CD4-positive, CD25-positive, alpha-beta regulatory T cell (primary cell): ENCODE measurements around the gene MAP3K13. TPM values are rescaled to one million over a fixed set of nuclear protein-coding genes. Genes with fewer than 3 reads are reported as not detected.
"Not testable (repeated sequence)": the region's sequence is repeated elsewhere in the genome, so short reads cannot be mapped to it uniquely, and the experiment has no call there.

ENCODE experiments used
- ATAC-seq, 2 donors: fragments of 150-1000 bp; cut with Tn5 transposase; one replicate each; pipeline ENCODE4 v1.10.0; 2021; ENCODE audit warnings: low read depth in 2 of 2, moderate number of reproducible peaks in 2 of 2, moderate library complexity in 1 of 2
- DNase-seq, 3 donors: peaks; one replicate each; pipeline versions ENCODE4 v3.0.0 to v3.0.0-alpha.2; 2012 to 2022; ENCODE audit warnings: mixed read lengths in 1 of 3
- H3K27ac ChIP-seq: one replicate; pipeline ENCODE4 v1.7.0; 2013; ENCODE audit warnings: mild to moderate bottlenecking, low read length; ENCODE audit not compliant: insufficient read depth, poor library complexity, severe bottlenecking
- H3K27me3 ChIP-seq: one replicate; pipeline ENCODE4 v1.7.0; 2013; ENCODE audit warnings: low read length; ENCODE audit not compliant: control insufficient read depth, insufficient read depth
- H3K36me3 ChIP-seq: one replicate; pipeline ENCODE4 v1.7.0; 2013; ENCODE audit warnings: mild to moderate bottlenecking, low read length, moderate library complexity; ENCODE audit not compliant: control insufficient read depth, insufficient read depth
- H3K4me1 ChIP-seq: 2 replicates; pipeline ENCODE4 v1.7.0; 2013; ENCODE audit warnings: mild to moderate bottlenecking, low read length; ENCODE audit not compliant: insufficient read depth, control insufficient read depth, poor library complexity, severe bottlenecking
- H3K4me3 ChIP-seq: one replicate; pipeline ENCODE4 v1.7.0; 2013; ENCODE audit warnings: low read depth, mild to moderate bottlenecking, low read length, moderate library complexity
- H3K9me3 ChIP-seq, 2 experiments: 1 replicate in 1 of 2; 2 replicates in 1 of 2; pipeline ENCODE4 v1.7.0; 2013; ENCODE audit warnings: low read length in 2 of 2, mild to moderate bottlenecking in 1 of 2, moderate library complexity in 1 of 2; ENCODE audit not compliant: control insufficient read depth in 2 of 2
- H3K27ac Mint-ChIP-seq, 3 donors: one replicate each; pipeline ENCODE4 v1.8.0; 2020 to 2022; ENCODE audit warnings: mild to moderate bottlenecking in 3 of 3, mixed read lengths in 3 of 3, moderate library complexity in 2 of 3
- H3K27me3 Mint-ChIP-seq: one replicate; pipeline ENCODE4 v1.8.0; 2022; ENCODE audit warnings: mild to moderate bottlenecking, mixed read lengths
- H3K36me3 Mint-ChIP-seq: one replicate; pipeline ENCODE4 v1.8.0; 2020; ENCODE audit warnings: mixed read lengths
- H3K4me1 Mint-ChIP-seq, 4 donors: one replicate each; pipeline ENCODE4 v1.8.0; 2020 to 2022; ENCODE audit warnings: mixed read lengths in 4 of 4, mild to moderate bottlenecking in 1 of 4
- H3K4me3 Mint-ChIP-seq, 4 donors: one replicate each; pipeline ENCODE4 v1.8.0; 2020 to 2022; ENCODE audit warnings: mild to moderate bottlenecking in 4 of 4, mixed read lengths in 4 of 4, moderate library complexity in 3 of 4
- H3K9me3 Mint-ChIP-seq, 7 donors: one replicate each; pipeline ENCODE4 v1.8.0; 2020 to 2022; ENCODE audit warnings: mixed read lengths in 7 of 7, mild to moderate bottlenecking in 3 of 7, moderate library complexity in 2 of 7
- polyA plus RNA-seq, 4 donors: library from polyadenylated mRNA; unstranded; fragments of 300-500 nt; fragmentation: Illumina TruSeq; gene quantifications; one replicate each; pipeline ENCODE4 v1.2.3, GENCODE V29; 2021
- total RNA-seq: library from RNA; stranded (reverse); gene quantifications from one replicate; pipeline ENCODE4 v1.2.3, GENCODE V29; 2022

The MAP3K13 gene
- total and polyA plus RNA-seq, 5 donors from 2014 or later: 3.7 to 29.7 (median 22.2) TPM

DNA sequence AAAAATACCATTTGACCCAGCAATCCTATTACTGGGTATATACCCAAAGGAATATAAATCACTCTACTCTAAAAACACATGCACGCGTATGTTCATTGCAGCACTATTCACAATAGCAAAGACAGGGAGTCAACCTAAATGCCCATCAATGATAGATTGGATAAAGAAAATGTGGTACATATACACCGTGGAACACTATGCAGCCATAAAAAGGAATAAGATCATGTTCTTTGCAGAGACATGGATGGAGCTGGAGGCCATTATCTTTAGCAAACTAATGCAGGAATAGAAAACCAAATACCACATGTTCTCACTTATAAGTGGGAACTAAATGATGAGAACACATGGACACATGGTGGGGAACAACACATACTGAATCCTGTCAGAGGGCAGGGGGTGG, 23.6 kb downstream of the MAP3K13 start:
- H3K4me1 ChIP-seq, H3K36me3 Mint-ChIP-seq, H3K27me3 Mint-ChIP-seq, H3K9me3 Mint-ChIP-seq, H3K9me3 ChIP-seq, H3K4me1 Mint-ChIP-seq, DNase-seq, H3K36me3 ChIP-seq, H3K27me3 ChIP-seq, H3K27ac ChIP-seq, ATAC-seq, H3K4me3 Mint-ChIP-seq, H3K4me3 ChIP-seq: not testable (repeated sequence)
- H3K27ac Mint-ChIP-seq: peak overlapping the region in 1 of 3 donors; percentile 28

GRCh38 chr3:185387646-185388045, 24.7 kb downstream of the MAP3K13 start:
- H3K27me3 ChIP-seq: no peaks in the 10 kb centered on the region
- H3K36me3 ChIP-seq: no peaks in the 10 kb centered on the region
- H3K9me3 ChIP-seq: no peaks in the 10 kb centered on the region
- H3K4me3 Mint-ChIP-seq: no peak overlapping the region
- H3K27me3 Mint-ChIP-seq: peaks cover 14% of the 10 kb centered on the region
- H3K27ac Mint-ChIP-seq: no peak overlapping the region
- H3K9me3 Mint-ChIP-seq: peaks cover 0 to 2% (median 0%) of the 10 kb centered on the region in 7 donors
- H3K4me3 ChIP-seq: no peak overlapping the region
- H3K27ac ChIP-seq: no peak overlapping the region
- DNase-seq (no peak), ATAC-seq (no peak)
- no peaks in the 10 kb centered on the region for H3K4me1 Mint-ChIP-seq
- no peaks in the 10 kb centered on the region for H3K36me3 Mint-ChIP-seq
- no peaks in the 10 kb centered on the region for H3K4me1 ChIP-seq

- Histone ChIP-seq H3K27ac (no peak overlapping the region), H3K4me1 (no peaks in the 10 kb centered on the region)
- no peak overlapping the region for H3K4me3 Mint-ChIP-seq
These were observed 30.1 kb downstream of the MAP3K13 start for GRCh38 chr3:185393055-185393454.

GRCh38 chr3:185397676-185398075, 34.7 kb downstream of the MAP3K13 start:
- ATAC-seq (no peak), DNase-seq (no peak)
- Histone ChIP-seq H3K36me3 (no peaks in the 10 kb centered on the region), H3K4me1 (no peaks in the 10 kb centered on the region), H3K4me3 (no peak overlapping the region), H3K27me3 (no peaks in the 10 kb centered on the region), H3K9me3 (no peaks in the 10 kb centered on the region), H3K27ac (no peak overlapping the region)
- Mint-ChIP-seq H3K9me3 (peaks cover 0 to 3% (median 0%) of the 10 kb centered on the region in 7 donors), H3K27me3 (peaks cover 4% of the 10 kb centered on the region), H3K4me1 (no peaks in the 10 kb centered on the region), H3K27ac (no peak overlapping the region), H3K36me3 (no peaks in the 10 kb centered on the region), H3K4me3 (no peak overlapping the region)

More at GRCh38 chr3:185393055-185393454, 30.1 kb downstream of the MAP3K13 start:
- peaks cover 0 to 5% (median 0%) of the 10 kb centered on the region in 7 donors for H3K9me3 Mint-ChIP-seq
- H3K9me3 ChIP-seq: no peaks in the 10 kb centered on the region
- ATAC-seq (no peak), DNase-seq (no peak)
- no peaks in the 10 kb centered on the region for H3K4me1 Mint-ChIP-seq
- peaks cover 13% of the 10 kb centered on the region for H3K27me3 Mint-ChIP-seq
- H3K36me3 ChIP-seq: no peaks in the 10 kb centered on the region
- H3K27me3 ChIP-seq: no peaks in the 10 kb centered on the region
- no peak overlapping the region for H3K27ac Mint-ChIP-seq
- no peak overlapping the region for H3K4me3 ChIP-seq
- no peaks in the 10 kb centered on the region for H3K36me3 Mint-ChIP-seq

- no peaks in the 10 kb centered on the region for H3K9me3 Mint-ChIP-seq
- no peak overlapping the region for H3K4me3 Mint-ChIP-seq
- no peak for DNase-seq
- H3K4me1 Mint-ChIP-seq: no peaks in the 10 kb centered on the region
- H3K27me3 ChIP-seq: no peaks in the 10 kb centered on the region
- no peak overlapping the region for H3K27ac ChIP-seq
- no peaks in the 10 kb centered on the region for H3K9me3 ChIP-seq
- ATAC-seq: no peak
- H3K27ac Mint-ChIP-seq: no peak overlapping the region
- peaks cover 4% of the 10 kb centered on the region for H3K27me3 Mint-ChIP-seq
- no peak overlapping the region for H3K4me3 ChIP-seq
- no peaks in the 10 kb centered on the region for H3K36me3 ChIP-seq
- H3K36me3 Mint-ChIP-seq: no peaks in the 10 kb centered on the region
- no peaks in the 10 kb centered on the region for H3K4me1 ChIP-seq
These were observed 37.1 kb downstream of the MAP3K13 start for GRCh38 chr3:185399737-185400667.

DNA sequence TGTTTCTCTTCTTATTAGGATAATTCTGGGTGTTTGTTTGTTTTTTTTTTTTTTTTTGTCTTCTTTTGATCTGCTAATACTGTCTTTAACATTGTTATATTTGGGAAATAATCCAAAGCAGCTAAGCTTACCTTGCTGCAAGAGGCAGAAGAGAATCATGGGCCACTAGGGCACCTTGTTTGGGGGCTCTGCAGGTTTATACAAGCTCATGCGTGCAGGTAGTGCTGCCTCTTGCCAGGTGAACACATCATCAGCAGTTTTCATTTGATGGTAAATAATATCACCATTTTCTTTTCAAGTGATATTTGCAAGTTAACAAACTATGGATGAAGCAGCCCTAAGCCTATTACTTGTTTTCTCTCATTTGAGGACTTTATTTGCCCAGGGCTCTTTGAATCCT, 37.9 kb downstream of the MAP3K13 start:
- H3K4me1 ChIP-seq: no peaks in the 10 kb centered on the region
- no peaks in the 10 kb centered on the region for H3K36me3 ChIP-seq
- Mint-ChIP-seq H3K4me1 (no peaks in the 10 kb centered on the region), H3K4me3 (no peak overlapping the region), H3K27ac (no peak overlapping the region), H3K36me3 (no peaks in the 10 kb centered on the region), H3K27me3 (peaks cover 4% of the 10 kb centered on the region), H3K9me3 (peaks cover 0 to 3% (median 0%) of the 10 kb centered on the region in 7 donors)
- no peak overlapping the region for H3K4me3 ChIP-seq
- peaks cover 4% of the 10 kb centered on the region for H3K27me3 ChIP-seq
- H3K9me3 ChIP-seq: no peaks in the 10 kb centered on the region
- DNase-seq (no peak), ATAC-seq (no peak)
- no peak overlapping the region for H3K27ac ChIP-seq

GRCh38 chr3:185401319-185401955, 38.5 kb downstream of the MAP3K13 start:
- Histone ChIP-seq H3K27ac (no peak overlapping the region), H3K4me3 (no peak overlapping the region), H3K36me3 (no peaks in the 10 kb centered on the region), H3K4me1 (no peaks in the 10 kb centered on the region), H3K27me3 (peaks cover 4% of the 10 kb centered on the region), H3K9me3 (no peaks in the 10 kb centered on the region)
- ATAC-seq (no peak), DNase-seq (no peak)
- H3K9me3 Mint-ChIP-seq: peaks cover 0 to 3% (median 0%) of the 10 kb centered on the region in 7 donors
- H3K36me3 Mint-ChIP-seq: no peaks in the 10 kb centered on the region
- no peaks in the 10 kb centered on the region for H3K4me1 Mint-ChIP-seq
- no peak overlapping the region for H3K4me3 Mint-ChIP-seq
- H3K27ac Mint-ChIP-seq: no peak overlapping the region
- H3K27me3 Mint-ChIP-seq: peaks cover 4% of the 10 kb centered on the region
